MCF 10A (cell line): ENCODE measurements around the gene ELFN1. TPM values are rescaled to one million over a fixed set of nuclear protein-coding genes. Genes with fewer than 3 reads are reported as not detected.

Source experiments
- BruUV-seq: library from RNA; stranded (reverse); fragments of 400-500 nt; replicated peaks from 2 replicates; lab custom pipeline; 2021; lab: Mats Ljungman, UMichigan
- CTCF ChIA-PET: fragments of 300-600 bp; sonication (Branson Sonifier 250); formaldehyde crosslinking; extraction: SDS; loops from one replicate; lab custom pipeline; 2021; ENCODE audit warnings: antibody characterized with exemption, inconsistent platforms; lab: Yijun Ruan, JAX
- POLR2A ChIA-PET: fragments of 300-600, 350-650 bp; sonication (Branson Sonifier 250); formaldehyde crosslinking; extraction: SDS; loops from one replicate; lab custom pipeline; 2020; ENCODE audit warnings: antibody characterized with exemption, inconsistent platforms; lab: Yijun Ruan, JAX
- DNase-seq: peaks from one replicate; pipeline ENCODE4 v3.0.0-alpha.2; 2018; ENCODE audit not compliant: unreplicated experiment
- H3K27ac Mint-ChIP-seq: one replicate; pipeline ENCODE4 v1.8.0; 2022; ENCODE audit warnings: mild to moderate bottlenecking, low read depth, mixed read lengths; ENCODE audit not compliant: unreplicated experiment
- H3K27me3 Mint-ChIP-seq: one replicate; pipeline ENCODE4 v1.8.0; 2022; ENCODE audit warnings: mixed read lengths; ENCODE audit not compliant: insufficient read depth, unreplicated experiment
- H3K36me3 Mint-ChIP-seq: one replicate; pipeline ENCODE4 v1.8.0; 2022; ENCODE audit warnings: mild to moderate bottlenecking, moderate library complexity, mixed read lengths; ENCODE audit not compliant: insufficient read depth, unreplicated experiment
- H3K4me1 Mint-ChIP-seq: one replicate; pipeline ENCODE4 v1.8.0; 2022; ENCODE audit warnings: mixed read lengths; ENCODE audit not compliant: insufficient read depth, unreplicated experiment
- H3K4me3 Mint-ChIP-seq: one replicate; pipeline ENCODE4 v1.8.0; 2022; ENCODE audit warnings: mild to moderate bottlenecking, moderate library complexity, mixed read lengths; ENCODE audit not compliant: unreplicated experiment
- H3K9me3 Mint-ChIP-seq: one replicate; pipeline ENCODE4 v1.8.0; 2022; ENCODE audit warnings: mixed read lengths; ENCODE audit not compliant: unreplicated experiment
- CTCF ChIP-seq: fragments of 200-600 bp; IDR thresholded peaks from one replicate; pipeline ENCODE4 v1.8.0; 2022; ENCODE audit warnings: antibody characterized with exemption, mild to moderate bottlenecking; ENCODE audit not compliant: unreplicated experiment
- intact Hi-C: fragments of 100-400 bp; cut with micrococcal nuclease; formaldehyde crosslinking; loops from 2 replicates; pipeline ENCODE4 v1.14.1; 2022
- total RNA-seq: library from RNA; stranded (reverse); gene quantifications from 2 replicates; pipeline ENCODE4 v1.2.3, GENCODE V29; 2022

ELFN1 gene
- total RNA-seq, 1 experiment from 2014 or later, result not detected

- DNase-seq, result no peak
- POLR2A ChIA-PET, result no interaction called here
- no peaks in the 10 kb centered on the region for H3K4me1 Mint-ChIP-seq
- intact Hi-C loops, result no loop called here
- no peak for TF ChIP-seq CTCF
- CTCF ChIA-PET, result no interaction called here
- H3K9me3 Mint-ChIP-seq, result no peaks in the 10 kb centered on the region
- no peak overlapping the region for H3K27ac Mint-ChIP-seq
- H3K4me3 Mint-ChIP-seq, result no peak overlapping the region
- no TSS peak for BruUV-seq
- H3K27me3 Mint-ChIP-seq, result peaks cover 9% of the 10 kb centered on the region
- no peaks in the 10 kb centered on the region for H3K36me3 Mint-ChIP-seq
These were observed 97.4 kb downstream of the ELFN1 start for GRCh38 chr7:1767524-1767923.

GRCh38 chr7:1768832-1769231 is 98.8 kb downstream of the ELFN1 start:
- no TSS peak for BruUV-seq
- ChIA-PET CTCF (no interaction called here), POLR2A (no interaction called here)
- no peak for TF ChIP-seq CTCF
- intact Hi-C loops, result no loop called here
- Mint-ChIP-seq H3K4me3 (no peak overlapping the region), H3K27ac (no peak overlapping the region), H3K9me3 (no peaks in the 10 kb centered on the region), H3K27me3 (peaks cover 9% of the 10 kb centered on the region), H3K4me1 (no peaks in the 10 kb centered on the region), H3K36me3 (no peaks in the 10 kb centered on the region)
- DNase-seq, result peak; percentile 2

GRCh38 chr7:1769286-1770200 is 99.5 kb downstream of the ELFN1 start:
- no peak overlapping the region for H3K4me3 Mint-ChIP-seq
- ChIA-PET CTCF (no interaction called here), POLR2A (no interaction called here)
- no peaks in the 10 kb centered on the region for H3K4me1 Mint-ChIP-seq
- intact Hi-C loops, result no loop called here
- H3K9me3 Mint-ChIP-seq, result no peaks in the 10 kb centered on the region
- DNase-seq, result no peak
- H3K27ac Mint-ChIP-seq, result no peak overlapping the region
- no peaks in the 10 kb centered on the region for H3K36me3 Mint-ChIP-seq
- peaks cover 9% of the 10 kb centered on the region for H3K27me3 Mint-ChIP-seq
- BruUV-seq, result no TSS peak
- TF ChIP-seq CTCF, result no peak

GRCh38 chr7:1770331-1770730 is 100.3 kb downstream of the ELFN1 start:
- DNase-seq, result no peak
- no peaks in the 10 kb centered on the region for H3K4me1 Mint-ChIP-seq
- no peak for TF ChIP-seq CTCF
- ChIA-PET POLR2A (no interaction called here), CTCF (interaction anchor here (0.6 kb wide), 1 partner anchor 993 kb away, joined by 3 read pairs; no protein-coding TSS in a partner anchor)
- intact Hi-C loops, result no loop called here
- H3K9me3 Mint-ChIP-seq, result no peaks in the 10 kb centered on the region
- H3K36me3 Mint-ChIP-seq, result no peaks in the 10 kb centered on the region
- H3K4me3 Mint-ChIP-seq, result no peak overlapping the region
- peaks cover 16% of the 10 kb centered on the region for H3K27me3 Mint-ChIP-seq
- H3K27ac Mint-ChIP-seq, result no peak overlapping the region
- BruUV-seq, result no TSS peak
